K562 (cell line): Measurements from ENCODE around the gene NCOA3. TPM values are rescaled to one million over a fixed set of nuclear protein-coding genes. Genes with fewer than 3 reads are reported as not detected.

Source experiments
- ATAC-seq: fragments of 200-7000 bp; cut with Tn5 transposase; 3 replicates; pipeline ENCODE4 v1.9.1; 2020; ENCODE audit warnings: moderate library complexity
- BruUV-seq: library from RNA; stranded (reverse); fragments of 400-500 nt; replicated peaks from 2 replicates; lab custom pipeline; 2021; lab: Mats Ljungman, UMichigan
- CTCF ChIA-PET: fragments of 300-600 bp; formaldehyde crosslinking; extraction: SDS; loops from one replicate; lab custom pipeline; 2021; ENCODE audit warnings: low intra/inter-chr PET ratio; lab: Yijun Ruan, JAX
- POLR2A ChIA-PET: fragments of 300-600, 350-650 bp; sonication (Branson Sonifier 250); formaldehyde crosslinking; extraction: SDS; loops from one replicate; lab custom pipeline; 2021; ENCODE audit warnings: antibody characterized with exemption, inconsistent platforms; lab: Yijun Ruan, JAX
- DNase-seq, 4 experiments: peaks; one replicate each; pipeline versions ENCODE4 v3.0.0 to v3.0.0-alpha.2; 2011 to 2018; ENCODE audit warnings: low spot score in 3 of 4, mixed read lengths in 3 of 4; ENCODE audit errors: extremely low read depth in 1 of 4
- FAIRE-seq: peaks from 2 replicates; lab custom pipeline; 2011; peaks lifted over from hg19 to GRCh38; lab: Jason Lieb, UNC
- H2AFZ ChIP-seq: 2 replicates; pipeline ENCODE4 v1.6.0; 2011; ENCODE audit warnings: low read depth, low read length, control low read depth, inconsistent platforms
- H3K27ac ChIP-seq: fragments of 200-600 bp; 3 replicates; pipeline ENCODE4 v1.8.0; 2011; ENCODE audit warnings: low read depth, mild to moderate bottlenecking, control low read depth, inconsistent platforms, low read length, moderate library complexity, mixed read lengths; ENCODE audit errors: extremely low read depth
- H3K27me3 ChIP-seq, 2 experiments: fragments of 300-600 bp in 1 of 2; 2 replicates in 1 of 2; 3 replicates in 1 of 2; pipeline versions ENCODE4 v1.6.0 to v1.8.0; 2011; ENCODE audit warnings: inconsistent platforms in 2 of 2, low read length in 2 of 2, mild to moderate bottlenecking in 1 of 2, mixed read lengths in 1 of 2, moderate library complexity in 1 of 2; ENCODE audit not compliant: control insufficient read depth in 2 of 2, insufficient read depth in 2 of 2
- H3K36me3 ChIP-seq: fragments of 300-600 bp; 3 replicates; pipeline ENCODE4 v1.8.0; 2011; ENCODE audit warnings: mild to moderate bottlenecking, low read length, inconsistent platforms; ENCODE audit not compliant: control insufficient read depth, insufficient read depth
- H3K4me1 ChIP-seq, 2 experiments: fragments of 200-600 bp in 1 of 2; replicated peaks in 1 of 2; 2 replicates in 1 of 2; 3 replicates in 1 of 2; pipeline versions ENCODE4 v1.5.1 to v1.8.0; 2011; ENCODE audit warnings: inconsistent platforms in 2 of 2, low read length in 2 of 2, mild to moderate bottlenecking in 1 of 2, mixed read lengths in 1 of 2, moderate library complexity in 1 of 2; ENCODE audit not compliant: control insufficient read depth in 2 of 2, insufficient read depth in 2 of 2
- H3K4me2 ChIP-seq: 2 replicates; pipeline ENCODE4 v1.6.1; 2011; ENCODE audit warnings: low read length, control low read depth, inconsistent platforms, mixed read lengths; ENCODE audit not compliant: insufficient read depth
- H3K4me3 ChIP-seq: fragments of 200-600 bp; sonication (generic), shearing (Covaris generic); 2 replicates; pipeline ENCODE4 v1.5.1; 2016; ENCODE audit warnings: control low read depth, inconsistent platforms
- H3K79me2 ChIP-seq: fragments of 200-600 bp; 3 replicates; pipeline ENCODE4 v1.8.0; 2011; ENCODE audit warnings: low read length, inconsistent platforms; ENCODE audit not compliant: control insufficient read depth, insufficient read depth
- H3K9ac ChIP-seq, 2 experiments: 2 replicates each; pipeline versions ENCODE4 v1.6.0 to v1.6.1; 2011; ENCODE audit warnings: low read depth in 2 of 2, low read length in 2 of 2, control low read depth in 1 of 2, inconsistent platforms in 1 of 2, mild to moderate bottlenecking in 1 of 2, mixed read lengths in 1 of 2; ENCODE audit not compliant: insufficient read depth in 1 of 2
- H3K9me1 ChIP-seq: one replicate; pipeline ENCODE4 v1.6.0; 2011; ENCODE audit warnings: inconsistent platforms, mild to moderate bottlenecking, low read length, moderate library complexity; ENCODE audit not compliant: control insufficient read depth, insufficient read depth
- H3K9me3 ChIP-seq: replicated peaks from 2 replicates; pipeline ENCODE4 v1.5.1; 2011; ENCODE audit warnings: low read depth, low read length, inconsistent platforms; ENCODE audit not compliant: control insufficient read depth, insufficient read depth
- H4K20me1 ChIP-seq: replicated peaks from 2 replicates; pipeline ENCODE4 v1.6.1; 2011; ENCODE audit warnings: low read length, inconsistent platforms, mixed read lengths; ENCODE audit not compliant: control insufficient read depth, insufficient read depth
- CXXC5 ChIP-seq: fragments of 250-450 bp; sonication (Bioruptor Pico); IDR thresholded peaks from 2 replicates; pipeline ENCODE4 v1.8.0; 2022; ENCODE audit warnings: inconsistent platforms, mild to moderate bottlenecking, moderate library complexity
- FOSL1 ChIP-seq: fragments of 200-800 bp; sonication (Bioruptor generic); conservative IDR thresholded peaks from 2 replicates; pipeline ENCODE4 v1.6.1; 2016; ENCODE audit warnings: missing genetic modification characterization, missing compliant biosample characterization
- JUND ChIP-seq, 2 experiments: IDR thresholded peaks; 2 replicates in 1 of 2; 3 replicates in 1 of 2; pipeline ENCODE4 v1.6.1; 2011; ENCODE audit warnings: borderline replicate concordance in 2 of 2, low read depth in 2 of 2, low read length in 2 of 2, improper control_type of control experiment in 1 of 2, missing biosample characterization in 1 of 2, missing genetic modification characterization in 1 of 2, missing genetic modification reagents in 1 of 2
- MNT ChIP-seq, 2 experiments: fragments of 450-650 bp; conservative IDR thresholded peaks; 2 replicates each; pipeline ENCODE4 v1.6.1; 2017; ENCODE audit warnings: mild to moderate bottlenecking in 2 of 2, moderate library complexity in 2 of 2
- PRDM10 ChIP-seq: fragments of 450-650 bp; IDR thresholded peaks from 2 replicates; pipeline ENCODE4 v1.6.1; 2018; ENCODE audit not compliant: partially characterized antibody
- SMAD4 ChIP-seq: fragments of 250-450 bp; sonication (Bioruptor Pico); conservative IDR thresholded peaks from 2 replicates; pipeline ENCODE4 v1.8.0; 2021; ENCODE audit warnings: inconsistent platforms, mild to moderate bottlenecking, moderate library complexity
- ZBTB11 ChIP-seq, 3 experiments: fragments of 200-800 bp in 1 of 3; fragments of 250-450 bp in 1 of 3; fragments of 450-650 bp in 1 of 3; sonication (Bioruptor Pico) in 1 of 3; sonication (Bioruptor generic) in 1 of 3; formaldehyde crosslinking in 1 of 3; IDR thresholded peaks; 2 replicates each; pipeline versions ENCODE4 v1.6.1 to v1.8.0; 2016 to 2022; ENCODE audit warnings: mild to moderate bottlenecking in 2 of 3, missing genetic modification characterization in 2 of 3, missing compliant biosample characterization in 1 of 3, moderate library complexity in 1 of 3
- ZNF121 ChIP-seq: sonication (generic); formaldehyde crosslinking; conservative IDR thresholded peaks from 2 replicates; pipeline ENCODE4 v1.8.0; 2022; ENCODE audit warnings: missing genetic modification reagents
- ZNF165 ChIP-seq: fragments of 250-450 bp; sonication (Bioruptor Pico); IDR thresholded peaks from 2 replicates; pipeline ENCODE4 v1.4.0; 2020; ENCODE audit warnings: borderline replicate concordance
- WGBS: fragments of 100-300 bp; shearing (Covaris generic); methylation state at CpG from one replicate; pipeline ENCODE4 v1.1.6; 2016; ENCODE audit warnings: low coverage, mixed read lengths; ENCODE audit not compliant: insufficient coverage; ENCODE audit errors: missing lambda C conversion rate; 5-methylcytosine and 5-hydroxymethylcytosine counted together
- in situ Hi-C: fragments of 300-500 bp; cut with MboI; formaldehyde crosslinking; loops from 4 replicates; pipeline ENCODE4 v1.15.0; 2018; ENCODE audit warnings: inconsistent platforms, mixed read lengths
- intact Hi-C: fragments of 100-400 bp; cut with micrococcal nuclease; formaldehyde crosslinking; loops from 2 replicates; pipeline ENCODE4 v1.14.2; 2022
- polyA plus RNA-seq, 8 experiments: library from polyadenylated mRNA; depleted of rRNA in 4 of 8; stranded (reverse) in 5 of 8; unstranded in 3 of 8; fragments of >200 nt; fragmentation: Nextera tagmentation in 2 of 8; fragmentation: Illumina TruSeq in 1 of 8; extraction: Ambion mirVana in 2 of 8; extraction: Trizol in 1 of 8; gene quantifications; 2 replicates each; pipeline versions ENCODE4 v1.2.1 to v1.2.3, GENCODE V29; 2011 to 2014; ENCODE audit warnings: inconsistent platforms in 1 of 8, missing spikeins in 1 of 8
- total RNA-seq, 7 experiments: library from RNA; depleted of rRNA in 6 of 7; stranded (reverse); fragments of >200 nt in 6 of 7; fragmentation: Illumina TruSeq in 2 of 7; extraction: Trizol in 2 of 7; gene quantifications; 2 replicates each; pipeline versions ENCODE4 v1.2.1 to v1.2.3, GENCODE V29; 2011 to 2021; ENCODE audit warnings: low replicate concordance in 1 of 7

NCOA3 gene
- total and polyA plus RNA-seq, 9 of the 15 experiments (the other 6 are each of a cell fraction or from before 2014, with no cell fraction given) = 3.2 to 24.3 (median 14.4) TPM

GRCh38 chr20:47610247-47610944, 108.7 kb downstream of the NCOA3 start:
- Histone ChIP-seq H3K79me2 (peaks cover 65% of the 10 kb centered on the region), H3K4me1 (peaks cover 6 to 61% of the 10 kb centered on the region in 2 experiments), H2AFZ (no peak overlapping the region), H3K9me1 (peaks cover 3% of the 10 kb centered on the region), H4K20me1 (no peaks in the 10 kb centered on the region), H3K27ac (peak overlapping the region; percentile 66; the same call in 2 of the 3 replicates), H3K27me3 (no peaks in the 10 kb centered on the region), H3K4me3 (no peak overlapping the region), H3K4me2 (peak overlapping the region; percentile 11; the same call in 1 of the 2 replicates), H3K9ac (peak overlapping the region; percentile 3 to 18; a peak in 1 of 4 replicates), H3K36me3 (peaks cover 4% of the 10 kb centered on the region; the same call in 1 of the 3 replicates), H3K9me3 (no peaks in the 10 kb centered on the region)
- no peak for FAIRE-seq
- ChIA-PET POLR2A (interaction anchor here (0.6 to 0.9 kb wide), 2 partner anchors 37 to 48 kb away, joined by 3 read pairs; no protein-coding TSS in a partner anchor), CTCF (no interaction called here)
- BruUV-seq = no TSS peak
- intact Hi-C loops (no loop called here), in situ Hi-C loops (no loop called here)
- 50% methylated on average over 6 of the region's 6 CpGs for WGBS
- DNase-seq = peak in 3 of 4 experiments; percentile 21 to 75 (median 48)
- peak; percentile 63 for ATAC-seq
- TF ChIP-seq ZNF165 (CRISPR knock-in tag) (no peak), FOSL1 (tag) (peak; percentile 94), ZBTB11 (CRISPR knock-in tag; IDR thresholded peaks at IDR 0.05) (peak in 1 of 3 experiments; percentile 92; a peak in 2 of 6 replicates), SMAD4 (CRISPR knock-in tag) (peak; percentile 42), CXXC5 (peak; percentile 60), PRDM10 (no peak), MNT (conservative IDR thresholded peaks at IDR 0.05) (0 out of 4 replicates have a peak, but pooled peaks of 1 of the 2 experiments have one; percentile 18), ZNF121 (CRISPR knock-in tag) (peak; percentile 89), JUND (IDR thresholded peaks at IDR 0.05; ENCODE audit: borderline replicate concordance, low read depth, low read length) (peak; percentile 89), JUND (tag; IDR thresholded peaks at IDR 0.05; ENCODE audit: borderline replicate concordance, low read depth, low read length) (peak; percentile 86)
